ENCODE measurements around the gene C1D.
"Not testable (repeated sequence)": the region's sequence is repeated elsewhere in the genome, so short reads cannot be mapped to it uniquely, and the experiment has no call there.

C1D gene

GRCh38 chr2:67999332-67999731 is 63.5 kb downstream of the C1D start:
- no peak for DNase-seq (ENCODE audit: low spot score)

GRCh38 chr2:67997903-67998302 is 64.9 kb downstream of the C1D start:
- DNase-seq (ENCODE audit: low spot score) = no peak

GRCh38 chr2:67997528-67997900 is 65.3 kb downstream of the C1D start:
- peak; percentile 16 for DNase-seq (ENCODE audit: low spot score)

- DNase-seq (ENCODE audit: low spot score) = no peak
Measured at GRCh38 chr2:67996772-67997527, 65.9 kb downstream of the C1D start.

- DNase-seq (ENCODE audit: low spot score) = no peak
Measured at GRCh38 chr2:67994716-67995115, 68.1 kb downstream of the C1D start.

- DNase-seq (ENCODE audit: low spot score) = not testable (repeated sequence)
Measured at GRCh38 chr2:67994069-67994468, 68.7 kb downstream of the C1D start.

- no peak for DNase-seq (ENCODE audit: low spot score)
Measured at GRCh38 chr2:67993329-67993728, 69.5 kb downstream of the C1D start.

- no peak for DNase-seq (ENCODE audit: low spot score)
Measured at GRCh38 chr2:67991456-67991855, 71.3 kb downstream of the C1D start.

Measured in hepatic stellate cell (primary cell).